Measurements from ENCODE around the gene KPNA3.

- TF ChIP-seq POLR2AphosphoS5 (IDR thresholded peaks at IDR 0.05) (no peak), POLR2A (IDR thresholded peaks at IDR 0.05) (no peak)
Observed at GRCh38 chr13:49802426-49802825, 9.9 kb upstream of the KPNA3 start.
